Measurements from ENCODE around the gene RBM15B.
A peak's percentile ranks its signal among the peaks of the same experiment; 100 is the strongest.

RBM15B gene

DNA sequence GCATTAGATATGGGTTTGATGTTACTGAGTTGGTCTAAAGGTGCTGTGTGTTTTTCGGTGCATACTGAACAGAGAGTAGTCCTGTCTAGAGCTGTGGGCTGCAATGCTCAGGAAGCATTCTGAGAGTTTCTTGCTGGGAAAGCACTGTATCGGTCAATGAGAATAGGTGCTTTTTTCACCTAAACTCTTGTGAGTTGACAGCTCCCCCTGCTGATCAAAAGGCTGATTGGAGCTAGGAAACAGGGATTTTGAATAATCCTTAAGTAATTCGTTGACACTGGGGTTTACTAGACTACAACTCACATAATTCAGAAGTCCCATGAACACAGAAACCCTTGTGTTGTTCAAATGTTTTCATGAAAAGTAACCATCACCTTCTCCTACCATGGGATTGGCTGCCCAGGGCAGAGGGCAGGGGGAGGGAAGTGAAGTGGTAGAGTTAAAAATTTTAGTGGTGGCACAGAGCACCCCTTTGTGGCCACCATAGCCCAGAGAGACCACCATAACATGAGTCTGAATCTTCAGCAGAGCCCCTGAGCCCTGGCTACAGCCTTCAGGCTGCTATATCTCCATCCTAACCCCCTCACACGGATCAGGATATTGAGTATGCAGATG lies 19.0 kb upstream of the RBM15B start:
- TF ChIP-seq, protein P1, sequence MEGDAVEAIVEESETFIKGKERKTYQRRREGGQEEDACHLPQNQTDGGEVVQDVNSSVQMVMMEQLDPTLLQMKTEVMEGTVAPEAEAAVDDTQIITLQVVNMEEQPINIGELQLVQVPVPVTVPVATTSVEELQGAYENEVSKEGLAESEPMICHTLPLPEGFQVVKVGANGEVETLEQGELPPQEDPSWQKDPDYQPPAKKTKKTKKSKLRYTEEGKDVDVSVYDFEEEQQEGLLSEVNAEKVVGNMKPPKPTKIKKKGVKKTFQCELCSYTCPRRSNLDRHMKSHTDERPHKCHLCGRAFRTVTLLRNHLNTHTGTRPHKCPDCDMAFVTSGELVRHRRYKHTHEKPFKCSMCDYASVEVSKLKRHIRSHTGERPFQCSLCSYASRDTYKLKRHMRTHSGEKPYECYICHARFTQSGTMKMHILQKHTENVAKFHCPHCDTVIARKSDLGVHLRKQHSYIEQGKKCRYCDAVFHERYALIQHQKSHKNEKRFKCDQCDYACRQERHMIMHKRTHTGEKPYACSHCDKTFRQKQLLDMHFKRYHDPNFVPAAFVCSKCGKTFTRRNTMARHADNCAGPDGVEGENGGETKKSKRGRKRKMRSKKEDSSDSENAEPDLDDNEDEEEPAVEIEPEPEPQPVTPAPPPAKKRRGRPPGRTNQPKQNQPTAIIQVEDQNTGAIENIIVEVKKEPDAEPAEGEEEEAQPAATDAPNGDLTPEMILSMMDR (conservative IDR thresholded peaks at IDR 0.05) = peak; percentile 91
- no peak overlapping the region for H3K27ac ChIP-seq

- H3K27ac ChIP-seq = no peak overlapping the region
- TF ChIP-seq, protein P1 (conservative IDR thresholded peaks at IDR 0.05) = no peak
These were observed 17.2 kb upstream of the RBM15B start for GRCh38 chr3:51373658-51374421.

DNA sequence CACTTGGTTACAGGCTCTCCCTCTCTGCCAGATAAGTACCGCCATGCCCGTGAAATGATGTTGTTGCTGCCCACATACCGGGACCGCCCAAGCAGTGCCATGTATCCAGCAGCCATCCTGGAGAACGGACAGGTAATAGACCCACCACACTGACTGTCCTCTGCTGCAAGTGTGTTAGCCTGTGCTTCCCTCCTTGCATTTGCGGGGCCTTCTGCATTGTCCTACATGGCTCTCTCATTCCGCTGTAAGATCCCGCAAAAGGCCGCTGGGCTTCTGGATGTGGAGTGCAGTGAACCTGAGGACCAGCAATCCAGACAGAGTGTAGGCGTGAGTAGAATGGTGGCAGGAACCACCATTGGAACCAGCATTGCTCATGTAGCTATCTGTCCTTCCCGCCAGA lies 16.6 kb upstream of the RBM15B start:
- H3K27ac ChIP-seq = no peak overlapping the region
- TF ChIP-seq, protein P1 (conservative IDR thresholded peaks at IDR 0.05) = no peak

- no peak overlapping the region for H3K27ac ChIP-seq
- TF ChIP-seq, protein P1 (conservative IDR thresholded peaks at IDR 0.05) = no peak
These were observed 15.9 kb upstream of the RBM15B start for GRCh38 chr3:51375136-51375535.

DNA sequence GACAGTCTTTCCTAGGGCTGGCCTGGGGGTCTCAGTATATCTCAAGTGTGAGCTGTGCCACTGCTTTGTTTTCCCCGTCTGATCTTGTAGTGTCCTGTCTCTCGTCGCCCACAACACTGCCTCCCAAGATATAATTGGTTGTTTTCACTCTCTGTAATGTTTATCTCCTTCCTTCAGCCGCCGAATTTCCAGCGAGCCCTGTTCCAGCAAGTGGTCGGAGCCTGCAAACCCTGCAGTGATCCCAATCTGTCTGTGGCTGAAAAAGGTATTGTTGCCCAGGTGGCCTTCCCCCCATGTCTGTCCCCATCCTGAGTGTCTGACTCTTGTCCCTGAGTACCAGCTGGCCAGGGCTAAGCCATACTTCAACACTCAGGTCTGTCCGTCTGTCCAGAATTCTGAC lies 15.5 kb upstream of the RBM15B start:
- H3K27ac ChIP-seq = no peak overlapping the region
- TF ChIP-seq, protein P1 (conservative IDR thresholded peaks at IDR 0.05) = no peak

GRCh38 chr3:51378065-51378464 lies 13.0 kb upstream of the RBM15B start:
- TF ChIP-seq, protein P1 (conservative IDR thresholded peaks at IDR 0.05) = no peak
- no peak overlapping the region for H3K27ac ChIP-seq

- no peak overlapping the region for H3K27ac ChIP-seq
- TF ChIP-seq, protein P1 (conservative IDR thresholded peaks at IDR 0.05) = no peak
These were observed 12.4 kb upstream of the RBM15B start for GRCh38 chr3:51378726-51379125.

Measured in VCaP (cell line).